HG03571 (cell line): ENCODE measurements around the gene WNT7A.

Experiments
- ATAC-seq: cut with Tn5 transposase; IDR thresholded peaks from one replicate; pipeline ENCODE4 v1.9.1; 2021; ENCODE audit not compliant: unreplicated experiment

WNT7A gene

DNA sequence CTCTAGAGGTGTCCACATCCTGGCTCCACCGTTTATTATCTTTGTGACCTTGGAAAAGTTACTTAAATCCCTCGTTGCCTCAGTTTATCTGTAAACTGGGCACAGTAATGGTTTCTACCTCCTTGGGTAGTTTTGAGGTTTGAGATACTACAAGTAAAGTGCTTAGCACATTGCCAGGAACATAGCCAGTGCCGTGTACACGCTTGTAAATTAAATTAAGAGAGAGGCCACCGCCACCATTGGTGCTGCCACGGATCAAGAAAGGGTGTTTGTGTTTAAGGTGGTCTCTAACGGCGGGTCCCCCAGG lies 5.8 kb upstream of the WNT7A start:
- ATAC-seq = no peak

DNA sequence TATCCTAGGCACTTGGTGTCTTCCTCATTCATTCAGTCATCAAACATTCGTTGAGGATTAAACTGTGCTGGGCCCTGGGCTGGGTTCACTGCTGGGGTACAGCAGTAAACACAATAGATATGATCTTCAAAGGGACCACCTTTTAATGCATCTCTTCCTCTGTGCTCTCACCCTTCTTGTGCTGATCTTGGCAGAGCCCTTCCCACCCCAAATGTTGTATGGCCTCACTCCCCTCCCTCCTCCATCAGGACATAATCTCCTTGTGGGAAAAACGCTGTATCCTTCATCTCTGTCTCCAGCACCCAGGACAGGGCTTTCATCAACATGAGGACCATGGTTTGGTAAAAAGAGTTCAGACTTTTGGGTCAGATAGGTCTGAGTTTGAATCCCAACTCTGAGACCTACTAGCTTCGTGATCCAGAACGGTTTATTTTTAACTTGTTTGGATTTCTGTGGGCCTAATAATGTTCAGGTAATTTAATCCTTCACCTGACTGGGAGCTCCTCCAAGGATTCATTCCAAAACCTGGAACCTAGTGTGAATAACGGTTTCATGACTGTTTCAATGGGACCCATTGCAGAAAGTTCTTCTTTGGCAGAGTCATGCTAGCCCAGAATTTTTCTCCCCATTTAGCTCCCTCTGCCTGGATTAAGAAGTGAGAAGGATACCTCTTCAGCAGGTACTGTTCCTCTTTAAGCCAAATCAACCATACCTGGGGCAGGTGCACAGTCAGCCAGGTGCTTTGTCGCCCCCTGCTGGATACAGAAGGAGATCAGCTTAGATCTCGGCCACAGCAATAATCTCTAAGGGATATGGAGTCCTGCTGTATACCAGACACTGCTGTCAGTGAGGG lies 5.2 kb upstream of the WNT7A start:
- no peak for ATAC-seq

DNA sequence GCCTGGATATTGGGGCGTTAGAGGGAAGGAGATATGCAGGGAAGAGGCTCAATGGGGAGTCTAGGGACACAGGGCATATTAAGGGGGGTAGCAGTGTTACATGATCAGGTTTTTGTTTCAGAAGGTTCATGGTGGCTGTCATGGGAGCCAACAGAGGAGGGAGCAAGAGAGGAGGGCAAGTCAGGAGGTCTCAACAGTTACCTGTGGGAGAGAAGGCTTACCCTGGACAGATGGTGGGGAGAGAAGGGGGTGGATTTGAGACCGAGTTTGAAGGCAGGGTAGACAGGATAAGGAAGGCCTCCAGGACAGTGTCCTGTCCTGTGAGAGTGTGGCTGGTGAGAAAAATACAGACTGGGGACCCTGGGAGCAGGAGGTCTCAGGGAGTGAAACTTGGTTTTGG lies 3.8 kb upstream of the WNT7A start:
- ATAC-seq = no peak

- ATAC-seq = no peak
These were observed 3.0 kb upstream of the WNT7A start for GRCh38 chr3:13882876-13883275.

DNA sequence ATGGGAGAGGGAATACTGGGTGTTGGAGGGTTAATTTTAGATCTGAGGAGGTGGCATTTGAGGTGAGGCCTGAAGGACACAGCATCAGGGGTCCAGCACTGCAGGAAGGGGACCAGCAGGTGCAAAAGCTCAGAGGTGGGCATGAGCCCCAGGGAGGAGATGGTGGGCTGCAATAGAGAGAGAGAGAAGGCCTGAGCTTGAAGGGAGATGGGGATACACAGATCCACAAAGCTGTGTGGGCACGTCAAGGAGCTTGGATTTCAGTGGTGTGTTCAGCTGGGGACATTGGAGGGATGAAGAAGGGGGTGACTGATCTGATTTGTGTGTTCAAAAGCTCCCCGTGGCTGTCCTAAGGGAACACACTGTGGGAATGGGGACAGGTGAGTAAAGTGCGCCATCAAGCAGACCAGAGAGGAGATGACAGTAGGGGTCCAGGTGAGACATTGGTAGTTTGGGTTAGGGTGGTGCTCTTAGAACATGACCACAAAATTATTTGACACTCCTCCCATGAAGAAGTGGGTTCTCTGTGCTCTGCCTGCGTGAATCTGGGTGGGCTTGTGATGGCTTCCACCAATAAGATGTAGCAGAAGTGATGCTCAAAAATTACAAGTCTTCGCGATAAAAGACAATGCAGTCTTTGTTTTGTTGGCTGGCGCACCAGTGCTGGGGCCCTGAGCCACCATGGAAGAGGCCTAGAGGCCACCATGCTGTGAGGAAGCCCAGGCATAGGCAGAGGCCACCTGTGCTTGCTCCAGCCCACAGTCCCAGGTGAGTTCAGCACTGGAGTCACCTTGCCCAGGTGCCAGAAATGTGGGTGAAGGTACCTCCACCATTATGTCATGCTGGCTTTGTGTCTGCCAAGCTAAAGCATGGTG lies 1.9 kb upstream of the WNT7A start:
- no peak for ATAC-seq

GRCh38 chr3:13880811-13881156 lies 913 bp upstream of the WNT7A start:
- no peak for ATAC-seq

DNA sequence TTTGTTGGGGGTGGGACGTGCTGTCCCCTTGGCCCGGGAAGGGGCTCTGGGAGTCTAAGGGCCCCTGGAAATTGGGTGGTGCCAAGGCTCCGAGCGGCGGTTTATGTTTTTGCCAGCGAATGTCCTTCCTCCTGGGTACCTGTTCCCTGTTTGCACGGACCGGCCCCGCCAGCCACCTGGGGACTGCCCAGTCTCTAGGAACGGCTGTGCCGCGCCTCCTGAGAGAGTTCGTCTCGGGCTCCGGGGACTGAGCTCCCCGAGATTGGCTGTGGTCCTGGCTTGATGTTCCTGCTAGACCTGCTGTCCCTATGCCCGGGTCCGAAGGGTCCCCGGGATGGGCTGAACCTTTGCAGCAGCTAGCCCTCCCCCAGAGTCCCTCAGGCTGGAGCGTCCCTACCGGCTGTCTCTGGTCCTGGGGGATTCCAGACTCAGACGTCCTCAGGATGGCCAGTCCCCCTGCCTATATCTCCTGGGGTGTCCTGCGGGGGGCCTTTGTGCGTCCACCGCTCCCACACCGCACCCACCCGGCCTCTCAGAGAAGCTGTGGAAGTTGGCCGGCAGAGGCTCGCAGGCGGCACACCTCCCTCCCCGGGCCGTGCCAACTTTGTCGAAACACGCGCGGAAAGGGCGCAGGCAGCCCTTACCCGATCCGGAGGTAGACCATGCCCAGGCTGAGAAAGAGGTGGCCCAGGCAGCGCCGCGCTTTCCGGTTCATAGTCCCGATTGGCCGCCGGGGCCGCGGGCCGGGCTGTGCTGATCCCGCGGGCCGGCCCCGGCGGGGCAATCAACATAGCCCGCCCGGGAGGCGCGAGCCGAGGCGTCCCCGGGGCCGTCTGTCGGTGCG lies 547 bp downstream of the WNT7A start:
- ATAC-seq = no peak

- no peak for ATAC-seq
These were observed 1.4 kb downstream of the WNT7A start for GRCh38 chr3:13878281-13879101.

DNA sequence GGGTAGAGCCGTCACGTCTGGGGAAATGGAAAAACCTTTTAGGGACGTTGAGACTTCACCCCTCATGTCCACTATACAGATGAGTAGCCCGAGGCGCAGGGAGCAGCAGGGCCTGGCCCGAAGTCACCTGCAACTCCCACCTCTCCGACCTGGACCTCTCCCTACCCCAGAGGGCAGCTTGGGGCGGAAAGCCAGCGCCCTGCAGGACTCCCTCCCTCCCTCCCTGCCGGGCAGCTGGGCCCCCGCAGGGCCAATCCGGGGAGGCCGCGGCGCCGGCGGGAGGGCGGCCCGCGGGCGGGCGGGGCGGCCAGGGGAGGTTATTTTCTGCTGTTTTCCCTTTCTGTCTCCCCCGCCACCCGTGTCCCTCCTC lies 2.0 kb downstream of the WNT7A start:
- ATAC-seq = no peak

GRCh38 chr3:13876451-13877100 lies 3.3 kb downstream of the WNT7A start:
- ATAC-seq = no peak

DNA sequence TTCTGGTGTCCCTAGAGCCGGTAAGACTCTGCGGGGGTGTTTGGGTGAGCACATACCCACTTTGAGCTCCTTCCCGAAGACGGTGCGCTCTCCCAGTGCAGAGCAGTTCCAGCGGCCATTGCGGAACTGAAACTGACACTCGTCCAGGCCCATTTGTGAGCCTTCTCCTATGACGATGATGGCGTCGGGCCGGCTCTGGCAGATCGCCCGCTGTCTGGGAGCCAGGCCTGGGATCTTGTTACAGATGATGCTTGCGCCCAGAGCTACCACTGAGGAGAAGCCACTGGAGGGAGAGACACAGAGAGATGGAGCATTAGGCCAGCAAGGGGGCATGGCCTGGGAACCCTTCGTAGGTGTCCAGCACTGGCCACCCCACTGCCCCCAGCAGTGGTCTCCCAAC lies 5.0 kb downstream of the WNT7A start:
- ATAC-seq = no peak

DNA sequence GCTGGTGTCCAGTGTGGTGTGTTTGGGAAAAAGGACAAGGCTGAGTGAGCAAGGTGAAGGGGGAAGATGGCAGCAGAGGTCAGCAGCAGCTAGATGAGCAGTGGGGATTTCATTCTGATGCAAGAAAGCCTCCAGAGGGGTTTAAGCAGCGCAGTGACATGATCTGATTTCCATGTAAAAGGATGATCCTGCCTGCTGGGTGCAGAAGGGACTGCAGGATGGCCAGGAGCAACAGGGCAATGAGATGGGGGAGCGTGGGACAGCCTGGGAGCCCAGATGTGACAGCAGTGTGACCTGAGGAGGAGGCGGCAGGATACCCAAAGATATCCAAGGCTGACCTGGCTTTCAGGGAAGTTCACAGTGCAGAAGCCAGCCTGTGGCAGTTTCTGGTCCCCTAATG lies 6.1 kb downstream of the WNT7A start:
- no peak for ATAC-seq

GRCh38 chr3:13872451-13872850 lies 7.4 kb downstream of the WNT7A start:
- no peak for ATAC-seq

DNA sequence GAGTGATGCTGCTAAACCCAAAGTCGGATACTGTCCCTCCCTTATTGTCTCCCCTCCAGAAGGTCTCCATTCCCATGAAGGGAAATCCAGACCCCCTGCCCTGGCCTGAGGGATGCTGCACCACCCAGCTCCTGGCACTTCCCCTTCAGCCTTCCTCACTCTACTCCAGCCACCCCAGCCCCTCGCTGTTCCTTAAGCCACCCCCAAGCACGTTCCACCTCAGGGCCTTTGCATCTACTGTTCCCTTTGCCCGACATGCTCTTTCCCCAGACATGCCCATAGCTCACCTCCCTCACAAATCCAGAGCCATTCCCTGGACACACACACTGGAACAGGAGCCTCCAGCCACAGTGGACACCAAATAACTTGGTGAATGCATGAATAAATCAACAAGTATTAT lies 8.1 kb downstream of the WNT7A start:
- no peak for ATAC-seq

GRCh38 chr3:13870902-13871301 lies 9.0 kb downstream of the WNT7A start:
- no peak for ATAC-seq

GRCh38 chr3:13869761-13870343 lies 10.0 kb downstream of the WNT7A start:
- no peak for ATAC-seq

DNA sequence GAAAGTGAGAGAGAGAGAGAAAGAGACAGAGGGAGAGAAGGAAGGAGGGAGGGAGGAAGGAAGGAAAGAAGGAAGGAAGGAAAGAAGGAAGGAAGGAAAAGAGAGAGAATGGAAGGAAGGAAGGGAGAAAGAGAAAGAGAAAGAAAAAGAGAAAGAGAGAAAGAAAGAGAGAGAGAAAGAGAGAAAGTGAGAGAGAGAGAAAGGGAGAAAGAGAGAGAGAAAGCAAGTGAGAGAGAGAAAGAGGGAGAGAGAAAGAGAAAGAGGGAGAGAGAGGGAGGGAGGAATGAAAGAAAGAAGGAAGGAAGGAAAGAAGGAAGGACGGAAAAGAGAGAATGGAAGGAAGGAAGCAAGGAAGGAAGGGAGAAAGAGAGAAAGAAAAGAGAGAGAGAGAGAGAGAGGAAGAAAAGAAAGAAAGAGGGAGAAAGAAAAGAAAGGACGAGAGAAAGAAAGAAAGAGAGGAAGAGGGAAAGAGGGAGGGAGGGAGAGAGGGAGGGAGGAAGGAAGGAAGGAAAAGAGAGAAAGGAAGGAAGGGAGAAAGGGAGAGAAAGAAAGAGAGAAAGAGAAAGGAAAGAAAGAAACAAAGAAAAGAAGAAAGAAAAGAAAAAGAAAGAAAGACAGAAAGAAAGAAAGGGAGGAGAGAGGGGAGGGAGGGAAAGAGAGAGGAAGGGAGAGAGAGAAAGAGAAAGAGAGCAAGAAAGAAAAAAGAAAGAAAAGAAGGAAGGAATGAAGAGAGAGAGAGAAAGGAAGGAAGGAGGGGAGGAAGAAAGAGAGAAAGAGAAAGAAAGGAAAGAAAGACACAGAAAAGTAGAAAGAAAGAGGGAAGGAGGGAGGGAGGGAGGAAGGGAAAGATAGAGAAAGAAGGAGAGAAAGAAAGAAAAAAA lies 10.8 kb downstream of the WNT7A start:
- no peak for ATAC-seq

- no peak for ATAC-seq
These were observed 12.1 kb downstream of the WNT7A start for GRCh38 chr3:13867732-13868131.
